ENCODE results near the gene GREB1.

The GREB1 gene

DNA sequence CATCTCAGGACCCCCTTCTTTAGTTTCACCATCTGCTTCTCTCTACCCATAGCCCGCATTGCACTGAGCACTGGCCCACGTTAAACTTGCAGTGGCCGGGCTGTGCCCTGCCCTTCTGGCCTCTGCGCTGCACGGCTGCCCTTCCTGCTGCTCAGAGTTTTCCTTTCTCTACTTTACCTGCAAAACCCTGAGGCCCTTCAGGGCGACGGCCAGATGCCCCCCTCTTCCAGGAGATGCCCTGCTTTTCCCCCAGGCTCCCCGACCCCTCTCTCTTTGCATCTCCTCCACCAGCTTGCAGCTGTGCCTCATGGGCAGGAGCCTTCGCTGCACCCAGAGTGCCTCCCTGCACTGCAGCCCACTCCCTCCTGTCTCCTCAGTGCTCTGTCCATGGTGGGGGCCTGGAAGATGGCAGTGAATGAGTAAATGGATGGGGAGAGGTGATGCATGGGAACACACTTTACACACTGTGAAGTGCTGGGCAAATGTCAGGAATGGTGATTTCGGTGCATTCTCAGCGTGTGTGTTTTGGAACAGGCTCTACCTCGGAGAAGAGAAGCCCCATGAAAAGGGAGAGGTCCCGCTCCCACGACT lies 82.3 kb downstream of the GREB1 start:
- DNase-seq: no peak

DNA sequence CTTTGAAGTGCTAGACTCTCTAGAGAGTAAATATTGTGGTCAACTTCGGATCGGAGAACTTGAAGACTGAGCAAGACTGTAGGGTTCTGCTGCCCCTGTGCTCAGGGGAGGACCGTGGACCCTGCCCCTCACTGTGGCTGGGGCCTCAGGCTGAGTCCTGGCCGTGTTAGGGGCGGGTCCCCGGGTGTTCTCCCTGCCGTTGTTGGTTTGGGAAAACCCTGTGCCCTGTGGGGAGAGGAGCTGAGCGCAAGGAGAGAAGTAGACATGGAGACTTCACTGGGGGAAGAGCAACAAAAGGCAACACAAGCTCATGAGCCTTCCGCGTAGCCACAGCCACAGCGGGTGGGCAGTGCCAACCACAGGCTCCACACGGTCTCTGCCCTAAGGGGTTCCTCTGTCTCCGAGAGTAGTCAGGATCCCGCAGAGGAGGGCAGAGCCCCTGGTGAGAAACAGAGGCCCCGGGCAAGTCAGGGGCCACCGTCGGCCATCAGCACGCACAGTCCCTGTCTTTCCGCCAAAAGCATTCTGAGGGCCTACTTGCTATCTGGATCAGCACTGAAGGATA lies 83.1 kb downstream of the GREB1 start:
- no peak for DNase-seq

DNA sequence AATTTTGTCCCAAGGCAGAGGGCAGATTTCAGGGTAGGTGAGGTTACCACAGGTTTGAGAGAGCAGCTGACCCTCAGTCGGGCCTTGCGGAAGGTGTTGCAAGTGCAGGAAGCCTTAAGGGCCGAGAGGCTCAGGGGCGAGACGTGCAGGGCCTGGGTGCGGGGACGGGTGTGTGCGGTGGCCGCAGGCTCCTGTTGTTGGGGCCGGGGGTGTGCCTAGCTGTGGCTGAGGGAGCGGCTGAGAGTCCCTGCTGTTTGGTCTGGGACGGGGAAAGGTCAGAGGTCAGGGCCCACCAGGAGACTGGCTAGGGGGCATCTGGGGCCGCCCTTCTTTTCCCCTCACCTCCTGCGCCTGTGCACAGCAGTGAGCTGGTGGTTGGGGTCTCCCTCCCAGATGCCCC lies 83.7 kb downstream of the GREB1 start:
- no peak for DNase-seq

DNA sequence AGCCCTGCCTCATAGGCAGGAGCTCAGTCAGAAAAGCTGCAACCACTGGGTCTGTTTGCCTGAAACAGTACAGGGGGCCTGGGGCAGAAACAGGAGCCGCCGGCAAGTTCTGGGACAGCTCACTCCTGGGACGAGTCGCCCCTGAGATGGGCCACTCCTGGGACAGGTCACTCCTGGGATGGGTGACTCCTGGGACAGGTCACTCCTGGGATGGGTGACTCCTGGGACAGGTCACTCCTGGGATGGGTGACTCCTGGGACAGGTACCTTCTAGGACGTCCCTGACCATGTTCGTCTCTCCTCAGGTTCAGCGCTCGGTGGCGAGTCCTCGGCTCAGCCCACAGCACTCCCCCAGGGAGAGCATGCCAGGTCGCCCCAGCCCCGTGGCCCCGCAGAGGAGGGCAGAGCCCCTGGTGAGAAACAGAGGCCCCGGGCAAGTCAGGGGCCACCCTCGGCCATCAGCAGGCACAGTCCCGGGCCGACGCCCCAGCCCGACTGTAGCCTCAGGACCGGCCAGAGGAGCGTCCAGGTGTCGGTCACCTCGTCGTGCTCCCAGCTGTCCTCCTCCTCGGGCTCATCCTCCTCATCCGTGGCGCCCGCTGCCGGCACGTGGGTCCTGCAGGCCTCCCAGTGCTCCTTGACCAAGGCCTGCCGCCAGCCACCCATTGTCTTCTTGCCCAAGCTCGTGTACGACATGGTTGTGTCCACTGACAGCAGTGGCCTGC lies 84.3 kb downstream of the GREB1 start:
- no peak for DNase-seq

DNA sequence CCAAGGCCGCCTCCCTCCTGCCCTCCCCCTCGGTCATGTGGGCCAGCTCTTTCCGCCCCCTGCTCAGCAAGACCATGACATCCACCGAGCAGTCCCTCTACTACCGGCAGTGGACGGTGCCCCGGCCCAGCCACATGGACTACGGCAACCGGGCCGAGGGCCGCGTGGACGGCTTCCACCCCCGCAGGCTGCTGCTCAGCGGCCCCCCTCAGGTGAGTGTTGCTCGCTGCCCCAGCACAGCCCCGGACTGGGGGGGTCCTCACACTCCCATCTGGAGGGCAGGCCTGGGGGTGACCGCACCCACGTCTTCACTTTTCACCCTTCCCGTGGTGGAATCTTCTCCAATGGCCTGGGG lies 84.8 kb downstream of the GREB1 start:
- DNase-seq: no peak

DNA sequence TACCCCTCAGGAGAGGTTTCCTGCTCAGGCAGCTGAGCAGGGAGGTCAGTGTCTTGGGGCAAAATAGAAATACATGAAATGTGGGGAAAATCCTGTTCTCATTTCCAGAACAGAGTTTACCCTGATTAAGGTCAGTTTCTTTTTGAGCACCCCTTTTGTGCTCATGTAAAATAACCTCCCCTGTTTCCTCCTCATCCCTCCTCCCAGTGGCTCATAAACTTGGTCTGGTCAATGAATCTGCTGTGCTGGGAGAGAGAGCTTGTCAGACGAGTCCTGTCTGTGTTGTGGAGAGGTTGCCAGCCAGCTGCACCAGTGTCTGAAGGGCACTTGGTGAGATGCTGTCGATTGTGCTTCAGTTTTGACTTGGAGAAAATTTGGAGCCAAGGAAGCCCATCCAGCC lies 87.6 kb downstream of the GREB1 start:
- DNase-seq: no peak

DNA sequence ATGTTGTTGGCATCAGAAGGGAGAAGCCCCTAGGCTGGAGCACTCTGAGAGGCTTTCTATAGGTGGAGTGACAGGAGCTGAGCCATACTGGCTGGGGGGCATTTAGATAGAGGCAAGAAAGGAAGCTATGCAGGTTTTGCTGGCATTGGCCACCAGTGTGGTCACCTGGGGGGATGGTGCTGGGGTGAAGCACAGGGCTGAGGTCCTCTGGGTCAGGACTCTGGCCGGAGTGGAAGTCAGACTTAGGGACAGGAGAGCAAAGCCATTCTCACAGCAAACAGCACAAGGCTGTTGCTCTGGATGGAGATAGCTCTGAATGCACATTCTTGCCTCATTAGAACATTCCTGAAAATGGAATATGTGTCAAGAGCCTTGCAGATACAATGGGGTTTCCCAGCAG lies 88.8 kb downstream of the GREB1 start:
- DNase-seq: no peak

GRCh38 chr2:11624893-11625292 lies 91.0 kb downstream of the GREB1 start:
- no peak for DNase-seq

DNA sequence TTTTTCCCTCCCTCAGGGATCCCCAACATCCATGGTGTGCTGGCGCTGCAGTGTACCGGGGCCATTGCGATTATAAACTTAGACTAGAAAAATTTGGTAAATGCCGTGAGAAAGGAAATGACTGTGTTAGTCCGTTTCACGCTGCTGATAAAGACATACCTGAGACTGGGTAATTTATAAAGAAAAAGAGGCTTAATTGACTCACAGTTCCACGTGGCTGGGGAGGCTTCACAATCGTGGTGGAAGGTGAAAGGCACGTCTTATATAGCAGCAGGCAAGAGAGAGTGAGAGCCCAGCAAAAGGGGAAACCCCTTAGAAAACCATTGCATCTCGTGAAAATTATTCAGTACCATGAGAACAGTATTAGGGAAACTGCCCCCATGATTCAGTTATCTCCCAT lies 91.8 kb downstream of the GREB1 start:
- DNase-seq: no peak

DNA sequence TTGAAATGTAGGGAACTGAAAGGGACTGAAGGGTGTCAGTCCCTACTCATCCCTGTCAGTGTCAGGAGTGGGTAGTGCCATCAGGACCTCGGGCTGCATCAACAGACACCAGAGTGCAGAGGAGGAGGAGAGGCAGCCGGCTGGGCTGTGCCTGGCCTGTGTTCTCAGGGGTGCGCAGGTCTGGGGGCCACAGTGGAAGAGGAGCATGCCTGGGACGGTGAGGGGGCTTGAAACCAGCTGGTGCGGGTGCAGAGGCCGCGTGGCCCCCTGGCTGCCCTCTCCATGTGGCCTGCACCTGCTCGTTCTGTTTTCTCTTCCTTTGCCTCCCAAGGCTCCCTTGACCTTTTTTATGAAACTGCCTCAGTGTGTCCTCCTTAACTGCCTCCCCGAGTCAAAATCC lies 94.8 kb downstream of the GREB1 start:
- no peak for DNase-seq

DNA sequence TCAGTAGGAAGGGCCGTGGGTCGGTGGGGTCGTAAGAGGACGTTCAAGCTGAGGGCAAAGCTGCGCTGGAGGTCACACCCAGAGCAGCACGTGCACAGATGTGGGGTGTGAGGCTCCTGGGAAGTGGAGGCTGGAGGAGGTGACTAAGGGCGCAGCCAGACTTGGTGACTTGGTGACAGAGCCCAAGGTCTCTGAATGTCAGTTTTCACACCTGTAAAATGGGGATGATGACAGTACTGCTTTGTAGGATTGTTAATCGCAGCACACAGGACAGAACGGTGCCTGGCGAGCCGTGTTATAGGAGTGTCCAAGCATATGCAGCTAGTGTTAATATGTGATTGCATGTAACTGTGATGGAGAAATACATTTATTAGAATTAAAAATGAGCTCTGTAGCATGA lies 95.4 kb downstream of the GREB1 start:
- no peak for DNase-seq

GRCh38 chr2:11629851-11630250 lies 96.0 kb downstream of the GREB1 start:
- no peak for DNase-seq

GRCh38 chr2:11630855-11631254 lies 97.0 kb downstream of the GREB1 start:
- DNase-seq: no peak

GRCh38 chr2:11631462-11631861 lies 97.6 kb downstream of the GREB1 start:
- DNase-seq: no peak

DNA sequence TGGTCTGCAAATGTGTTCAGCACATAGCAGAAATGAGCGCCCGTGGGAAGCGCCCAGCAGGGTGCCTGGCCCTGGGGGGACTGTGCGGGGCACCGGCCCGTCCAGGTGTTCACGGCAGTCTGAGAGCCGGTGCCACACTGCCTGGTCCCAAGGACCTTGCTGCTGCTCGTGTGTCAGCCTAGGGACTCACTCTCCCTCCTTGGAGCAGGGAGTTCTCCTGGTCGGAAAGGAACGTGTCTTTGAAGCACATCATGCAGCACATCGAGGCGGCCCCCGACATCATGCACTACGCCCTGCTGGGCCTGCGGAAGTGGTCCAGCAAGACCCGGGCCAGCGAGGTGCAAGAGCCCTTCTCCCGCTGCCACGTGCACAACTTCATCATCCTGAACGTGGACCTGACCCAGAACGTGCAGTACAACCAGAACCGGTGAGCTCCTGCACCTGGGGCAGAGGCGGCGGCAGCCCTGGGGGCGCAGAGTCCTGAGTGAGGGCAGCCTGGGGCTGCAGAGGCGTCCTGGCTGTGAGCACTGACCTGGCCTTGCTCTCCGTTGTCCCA lies 100.2 kb downstream of the GREB1 start:
- no peak for DNase-seq

DNA sequence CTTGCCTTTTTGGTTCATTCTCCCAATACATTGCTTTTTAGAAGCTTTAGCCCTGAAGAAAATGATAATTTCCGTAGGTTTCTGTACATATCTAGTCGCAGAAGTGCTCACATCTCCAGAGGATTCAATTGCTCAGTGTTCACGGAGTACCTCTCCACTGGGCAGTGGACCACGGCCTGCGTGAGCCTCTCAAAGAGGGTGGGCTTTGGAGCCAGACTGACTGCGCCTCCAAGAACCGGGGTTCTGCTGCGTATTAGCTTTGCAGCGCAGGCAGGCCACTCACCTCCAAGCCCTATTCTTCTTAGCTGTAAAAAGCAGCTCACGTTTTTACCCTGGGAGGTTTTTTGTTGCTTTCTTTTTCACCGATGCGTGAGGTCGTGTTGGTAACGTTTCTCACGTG lies 100.7 kb downstream of the GREB1 start:
- no peak for DNase-seq

- DNase-seq: no peak
These were observed 101.3 kb downstream of the GREB1 start for GRCh38 chr2:11635141-11635540.

- no peak for DNase-seq
These were observed 102.9 kb downstream of the GREB1 start for GRCh38 chr2:11636593-11637295.

GRCh38 chr2:11637546-11637945 lies 103.7 kb downstream of the GREB1 start:
- DNase-seq: no peak

- no peak for DNase-seq
These were observed 105.7 kb downstream of the GREB1 start for GRCh38 chr2:11639503-11639902.

DNA sequence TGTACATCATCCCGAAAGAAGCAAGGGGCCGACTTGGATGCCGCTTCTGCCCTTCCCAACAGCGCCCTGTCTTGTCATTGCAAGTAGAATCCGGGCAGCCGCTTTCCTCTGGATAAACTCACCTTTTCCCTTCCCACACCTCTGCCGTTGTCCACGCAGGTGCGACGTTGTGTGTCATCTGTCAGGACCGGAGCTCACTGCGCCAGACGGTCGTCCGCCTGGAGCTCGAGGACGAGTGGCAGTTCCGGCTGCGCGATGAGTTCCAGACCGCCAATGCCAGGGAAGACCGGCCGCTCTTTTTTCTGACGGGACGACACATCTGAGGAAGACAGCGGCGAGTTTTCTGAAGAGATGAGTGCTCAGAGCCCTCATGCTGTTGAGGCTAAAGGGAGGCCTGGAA lies 106.3 kb downstream of the GREB1 start:
- no peak for DNase-seq

DNA sequence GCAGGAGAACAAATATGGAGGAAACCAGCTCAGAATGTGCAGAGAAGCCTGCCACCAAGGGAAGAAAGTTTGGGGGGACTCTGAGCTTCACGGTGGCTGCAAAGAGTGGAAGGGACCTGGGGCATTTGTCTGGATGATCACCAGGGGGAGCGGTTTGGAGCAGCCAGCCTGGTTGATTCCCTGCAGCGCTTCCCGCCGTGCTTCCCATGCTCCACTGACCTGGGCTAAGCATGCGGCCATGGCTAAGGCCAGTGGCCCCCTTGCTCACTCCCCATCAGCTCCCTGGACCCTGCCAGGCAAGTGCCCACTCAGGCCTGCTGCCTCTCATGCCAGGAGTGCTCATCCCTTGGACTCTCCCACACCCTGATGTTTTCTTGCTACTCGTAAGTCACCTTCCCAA lies 109.1 kb downstream of the GREB1 start:
- DNase-seq: no peak

- DNase-seq: no peak
These were observed 110.4 kb downstream of the GREB1 start for GRCh38 chr2:11644293-11644692.

GRCh38 chr2:11646530-11646929 lies 112.7 kb downstream of the GREB1 start:
- DNase-seq: no peak

Data from NCI-H345 (cell line).